HL-60 (cell line): ENCODE results near the gene AKT2.

Experiments used
- POLR2AphosphoS5 ChIP-seq: IDR thresholded peaks from 2 replicates; pipeline ENCODE4 v1.6.1; 2012; ENCODE audit warnings: low read depth
- TF ChIP-seq, protein P1 (sequence below): IDR thresholded peaks from one replicate; pipeline ENCODE4 v1.5.1; 2011; ENCODE audit warnings: low read length, control low read depth, inconsistent platforms; ENCODE audit not compliant: insufficient read depth

- TF ChIP-seq, protein P1, sequence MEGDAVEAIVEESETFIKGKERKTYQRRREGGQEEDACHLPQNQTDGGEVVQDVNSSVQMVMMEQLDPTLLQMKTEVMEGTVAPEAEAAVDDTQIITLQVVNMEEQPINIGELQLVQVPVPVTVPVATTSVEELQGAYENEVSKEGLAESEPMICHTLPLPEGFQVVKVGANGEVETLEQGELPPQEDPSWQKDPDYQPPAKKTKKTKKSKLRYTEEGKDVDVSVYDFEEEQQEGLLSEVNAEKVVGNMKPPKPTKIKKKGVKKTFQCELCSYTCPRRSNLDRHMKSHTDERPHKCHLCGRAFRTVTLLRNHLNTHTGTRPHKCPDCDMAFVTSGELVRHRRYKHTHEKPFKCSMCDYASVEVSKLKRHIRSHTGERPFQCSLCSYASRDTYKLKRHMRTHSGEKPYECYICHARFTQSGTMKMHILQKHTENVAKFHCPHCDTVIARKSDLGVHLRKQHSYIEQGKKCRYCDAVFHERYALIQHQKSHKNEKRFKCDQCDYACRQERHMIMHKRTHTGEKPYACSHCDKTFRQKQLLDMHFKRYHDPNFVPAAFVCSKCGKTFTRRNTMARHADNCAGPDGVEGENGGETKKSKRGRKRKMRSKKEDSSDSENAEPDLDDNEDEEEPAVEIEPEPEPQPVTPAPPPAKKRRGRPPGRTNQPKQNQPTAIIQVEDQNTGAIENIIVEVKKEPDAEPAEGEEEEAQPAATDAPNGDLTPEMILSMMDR, result no peak
- TF ChIP-seq POLR2AphosphoS5, result no peak
These were observed 47.4 kb downstream of the AKT2 start for GRCh38 chr19:40237791-40238190.
